HEK293 (cell line): ENCODE data around the gene FNTB.

ENCODE experiments used
- CTCF ChIA-PET: fragments of 350-600 bp; formaldehyde crosslinking; extraction: SDS; loops from one replicate; lab custom pipeline; 2021; ENCODE audit warnings: antibody characterized with exemption; lab: Yijun Ruan, JAX
- POLR2A ChIA-PET: fragments of 300-600 bp; formaldehyde crosslinking; extraction: SDS; loops from one replicate; lab custom pipeline; 2020; ENCODE audit warnings: antibody characterized with exemption, inconsistent platforms; lab: Yijun Ruan, JAX
- H3K27ac ChIP-seq: fragments of 200-500 bp; sonication (Bioruptor generic); 2 replicates; pipeline ENCODE4 v1.5.1; 2014; ENCODE audit warnings: low read depth, low read length, control low read depth, inconsistent platforms; ENCODE audit errors: extremely low read depth
- H3K36me3 ChIP-seq, 2 experiments: fragments of 200-500 bp in 1 of 2; sonication (Bioruptor generic) in 1 of 2; 1 replicate in 1 of 2; 2 replicates in 1 of 2; pipeline ENCODE4 v1.5.1; 2014 to 2017; ENCODE audit warnings: inconsistent platforms in 2 of 2, low read length in 2 of 2; ENCODE audit not compliant: control insufficient read depth in 2 of 2, insufficient read depth in 1 of 2
- H3K4me1 ChIP-seq: fragments of 200-500 bp; sonication (Bioruptor generic); 2 replicates; pipeline ENCODE4 v1.5.1; 2014; ENCODE audit warnings: mild to moderate bottlenecking, low read length, inconsistent platforms; ENCODE audit not compliant: control insufficient read depth, insufficient read depth
- H3K4me3 ChIP-seq: 2 replicates; pipeline ENCODE4 v1.5.1; 2011; ENCODE audit warnings: low read depth, mild to moderate bottlenecking, control low read depth, low read length, moderate library complexity
- H3K9me3 ChIP-seq: fragments of 200-500 bp; sonication (Bioruptor generic); 2 replicates; pipeline ENCODE4 v1.5.1; 2014; ENCODE audit warnings: low read depth, low read length, inconsistent platforms; ENCODE audit not compliant: control insufficient read depth, insufficient read depth
- BCL11A ChIP-seq: fragments of 450-650 bp; formaldehyde crosslinking; IDR thresholded peaks from 2 replicates; pipeline ENCODE4 v1.5.1; 2016; ENCODE audit warnings: low read depth, missing biosample characterization, missing genetic modification characterization
- GFI1B ChIP-seq: fragments of 450-650 bp; formaldehyde crosslinking; IDR thresholded peaks from 2 replicates; pipeline ENCODE4 v1.5.1; 2016; ENCODE audit warnings: missing biosample characterization, missing genetic modification characterization
- GLI4 ChIP-seq: fragments of 450-650 bp; formaldehyde crosslinking; IDR thresholded peaks from 2 replicates; pipeline ENCODE4 v1.5.1; 2016; ENCODE audit warnings: missing biosample characterization, missing genetic modification characterization
- SP3 ChIP-seq: fragments of 450-650 bp; formaldehyde crosslinking; IDR thresholded peaks from 2 replicates; pipeline ENCODE4 v1.5.1; 2016; ENCODE audit warnings: missing biosample characterization, missing genetic modification characterization
- ZNF132 ChIP-seq: fragments of 450-650 bp; formaldehyde crosslinking; IDR thresholded peaks from 2 replicates; pipeline ENCODE4 v1.5.1; 2017; ENCODE audit warnings: missing biosample characterization, missing genetic modification characterization, borderline replicate concordance
- ZNF16 ChIP-seq: fragments of 450-650 bp; formaldehyde crosslinking; IDR thresholded peaks from 2 replicates; pipeline ENCODE4 v1.5.1; 2016; ENCODE audit warnings: low read depth, missing biosample characterization, missing genetic modification characterization
- ZNF302 ChIP-seq: fragments of 450-650 bp; formaldehyde crosslinking; IDR thresholded peaks from 2 replicates; pipeline ENCODE4 v1.5.1; 2016; ENCODE audit warnings: missing biosample characterization, missing genetic modification characterization, low read depth
- ZNF311 ChIP-seq: fragments of 450-650 bp; formaldehyde crosslinking; IDR thresholded peaks from 2 replicates; pipeline ENCODE4 v1.5.1; 2017; ENCODE audit warnings: missing biosample characterization, missing genetic modification characterization, borderline replicate concordance
- ZNF354C ChIP-seq: fragments of 450-650 bp; formaldehyde crosslinking; IDR thresholded peaks from 2 replicates; pipeline ENCODE4 v1.5.1; 2016; ENCODE audit warnings: missing biosample characterization, missing genetic modification characterization, low read depth, borderline replicate concordance
- ZNF449 ChIP-seq: fragments of 450-650 bp; formaldehyde crosslinking; IDR thresholded peaks from 2 replicates; pipeline ENCODE4 v1.5.1; 2017; ENCODE audit warnings: missing biosample characterization, mild to moderate bottlenecking, missing genetic modification characterization, moderate library complexity
- ZNF473 ChIP-seq: fragments of 450-650 bp; formaldehyde crosslinking; IDR thresholded peaks from 2 replicates; pipeline ENCODE4 v1.5.1; 2017; ENCODE audit warnings: missing biosample characterization, missing genetic modification characterization
- ZNF521 ChIP-seq: fragments of 450-650 bp; formaldehyde crosslinking; IDR thresholded peaks from 2 replicates; pipeline ENCODE4 v1.5.1; 2017; ENCODE audit warnings: missing biosample characterization, mild to moderate bottlenecking, missing genetic modification characterization
- ZNF544 ChIP-seq: fragments of 450-650 bp; formaldehyde crosslinking; IDR thresholded peaks from 2 replicates; pipeline ENCODE4 v1.5.0; 2017; ENCODE audit warnings: missing biosample characterization, missing genetic modification characterization
- ZNF558 ChIP-seq: fragments of 450-650 bp; formaldehyde crosslinking; IDR thresholded peaks from 2 replicates; pipeline ENCODE4 v1.5.1; 2016; ENCODE audit warnings: missing biosample characterization, missing genetic modification characterization
- ZNF596 ChIP-seq: fragments of 450-650 bp; IDR thresholded peaks from 2 replicates; pipeline ENCODE4 v1.5.0; 2018; ENCODE audit warnings: missing biosample characterization, mild to moderate bottlenecking, missing genetic modification characterization, moderate library complexity
- ZNF626 ChIP-seq: fragments of 450-650 bp; sonication (Bioruptor Pico); formaldehyde crosslinking; IDR thresholded peaks from 2 replicates; pipeline ENCODE4 v1.5.1; 2018; ENCODE audit warnings: missing biosample characterization, missing genetic modification characterization, inconsistent platforms
- ZNF664 ChIP-seq: fragments of 450-650 bp; formaldehyde crosslinking; IDR thresholded peaks from 2 replicates; pipeline ENCODE4 v1.5.1; 2016; ENCODE audit warnings: missing biosample characterization, missing genetic modification characterization
- ZNF777 ChIP-seq: fragments of 450-650 bp; formaldehyde crosslinking; IDR thresholded peaks from 2 replicates; pipeline ENCODE4 v1.5.1; 2017; ENCODE audit warnings: missing biosample characterization, missing genetic modification characterization, borderline replicate concordance
- ZNF843 ChIP-seq: fragments of 450-650 bp; formaldehyde crosslinking; IDR thresholded peaks from 2 replicates; pipeline ENCODE4 v1.5.1; 2016; ENCODE audit warnings: missing biosample characterization, missing genetic modification characterization
- ZSCAN16 ChIP-seq: fragments of 450-650 bp; formaldehyde crosslinking; IDR thresholded peaks from 2 replicates; pipeline ENCODE4 v1.5.1; 2016; ENCODE audit warnings: missing biosample characterization, missing genetic modification characterization
- TF ChIP-seq, protein P1 (sequence below): fragments of 450-650 bp; formaldehyde crosslinking; IDR thresholded peaks from 2 replicates; pipeline ENCODE4 v1.5.1; 2016; ENCODE audit warnings: missing biosample characterization, missing genetic modification characterization
- TF ChIP-seq, protein P2 (sequence below): fragments of 450-650 bp; formaldehyde crosslinking; IDR thresholded peaks from 2 replicates; pipeline ENCODE4 v1.5.1; 2016; ENCODE audit warnings: missing biosample characterization, missing genetic modification characterization
- TF ChIP-seq, protein P3 (sequence below): fragments of 450-650 bp; formaldehyde crosslinking; IDR thresholded peaks from 2 replicates; pipeline ENCODE4 v1.5.1; 2017; ENCODE audit warnings: missing biosample characterization, missing genetic modification characterization
- TF ChIP-seq, protein P4 (sequence below): fragments of 450-650 bp; formaldehyde crosslinking; IDR thresholded peaks from 2 replicates; pipeline ENCODE4 v1.5.1; 2016; ENCODE audit warnings: missing biosample characterization, missing genetic modification characterization

Gene FNTB

GRCh38 chr14:64951724-64952123, 35.0 kb upstream of the FNTB start (continued):
- TF ChIP-seq ZNF777 (no peak), ZNF132 (tag by site-specific recombination) (no peak), GFI1B (tag by site-specific recombination) (no peak)

GRCh38 chr14:64952598-64953309, 33.9 kb upstream of the FNTB start:
- H3K9me3 ChIP-seq = no peaks in the 10 kb centered on the region
- H3K4me1 ChIP-seq = no peaks in the 10 kb centered on the region
- peaks cover 0 to 41% of the 10 kb centered on the region in 2 experiments; a peak in 2 of 3 replicates for H3K36me3 ChIP-seq
- ChIA-PET CTCF (interaction anchor here (0.5 to 1.2 kb wide), 2 partner anchors 32 to 75 kb away, joined by 3 to 4 read pairs; no protein-coding TSS in a partner anchor), POLR2A (no interaction called here)
- no peak overlapping the region for H3K4me3 ChIP-seq
- no peak for TF ChIP-seq ZNF449 (tag by site-specific recombination)
- TF ChIP-seq ZNF664 (tag by site-specific recombination) = no peak
- no peak for TF ChIP-seq ZNF521 (tag by site-specific recombination)
- no peak overlapping the region for H3K27ac ChIP-seq

DNA sequence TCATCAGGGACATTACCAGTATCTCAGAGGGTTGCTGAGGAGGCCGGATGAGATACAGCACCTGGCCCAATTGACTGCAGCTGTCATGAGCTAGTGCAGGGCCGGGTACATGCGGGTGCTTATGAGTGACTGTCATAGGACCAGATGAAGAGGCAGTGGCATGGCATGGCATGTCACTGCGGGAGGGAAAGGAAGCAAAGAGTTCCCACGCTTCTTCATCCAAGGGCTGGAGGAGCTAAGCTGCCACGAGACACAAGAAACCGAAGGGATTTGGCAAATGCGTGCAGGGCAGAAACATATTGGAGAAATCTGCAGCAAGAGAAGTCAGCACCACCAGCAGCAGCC, 33.4 kb upstream of the FNTB start:
- Histone ChIP-seq H3K36me3 (peaks cover 0 to 36% of the 10 kb centered on the region in 2 experiments; a peak in 2 of 3 replicates), H3K4me1 (no peaks in the 10 kb centered on the region), H3K4me3 (no peak overlapping the region), H3K27ac (no peak overlapping the region)
- CTCF ChIA-PET = interaction anchor here (0.5 to 1.2 kb wide), 3 partner anchors 10 to 75 kb away, joined by 3 to 4 read pairs (median 3); no protein-coding TSS in a partner anchor
- TF ChIP-seq ZNF354C (tag by site-specific recombination) = no peak
- TF ChIP-seq ZNF473 (tag by site-specific recombination) = no peak
- TF ChIP-seq ZNF302 (tag by site-specific recombination) = no peak
- TF ChIP-seq, protein P1, sequence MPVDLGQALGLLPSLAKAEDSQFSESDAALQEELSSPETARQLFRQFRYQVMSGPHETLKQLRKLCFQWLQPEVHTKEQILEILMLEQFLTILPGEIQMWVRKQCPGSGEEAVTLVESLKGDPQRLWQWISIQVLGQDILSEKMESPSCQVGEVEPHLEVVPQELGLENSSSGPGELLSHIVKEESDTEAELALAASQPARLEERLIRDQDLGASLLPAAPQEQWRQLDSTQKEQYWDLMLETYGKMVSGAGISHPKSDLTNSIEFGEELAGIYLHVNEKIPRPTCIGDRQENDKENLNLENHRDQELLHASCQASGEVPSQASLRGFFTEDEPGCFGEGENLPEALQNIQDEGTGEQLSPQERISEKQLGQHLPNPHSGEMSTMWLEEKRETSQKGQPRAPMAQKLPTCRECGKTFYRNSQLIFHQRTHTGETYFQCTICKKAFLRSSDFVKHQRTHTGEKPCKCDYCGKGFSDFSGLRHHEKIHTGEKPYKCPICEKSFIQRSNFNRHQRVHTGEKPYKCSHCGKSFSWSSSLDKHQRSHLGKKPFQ (tag by site-specific recombination) = no peak
- TF ChIP-seq, protein P2, sequence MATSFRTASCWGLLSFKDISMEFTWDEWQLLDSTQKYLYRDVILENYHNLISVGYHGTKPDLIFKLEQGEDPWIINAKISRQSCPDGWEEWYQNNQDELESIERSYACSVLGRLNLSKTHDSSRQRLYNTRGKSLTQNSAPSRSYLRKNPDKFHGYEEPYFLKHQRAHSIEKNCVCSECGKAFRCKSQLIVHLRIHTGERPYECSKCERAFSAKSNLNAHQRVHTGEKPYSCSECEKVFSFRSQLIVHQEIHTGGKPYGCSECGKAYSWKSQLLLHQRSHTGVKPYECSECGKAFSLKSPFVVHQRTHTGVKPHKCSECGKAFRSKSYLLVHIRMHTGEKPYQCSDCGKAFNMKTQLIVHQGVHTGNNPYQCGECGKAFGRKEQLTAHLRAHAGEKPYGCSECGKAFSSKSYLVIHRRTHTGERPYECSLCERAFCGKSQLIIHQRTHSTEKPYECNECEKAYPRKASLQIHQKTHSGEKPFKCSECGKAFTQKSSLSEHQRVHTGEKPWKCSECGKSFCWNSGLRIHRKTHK = no peak
- TF ChIP-seq, protein P3, sequence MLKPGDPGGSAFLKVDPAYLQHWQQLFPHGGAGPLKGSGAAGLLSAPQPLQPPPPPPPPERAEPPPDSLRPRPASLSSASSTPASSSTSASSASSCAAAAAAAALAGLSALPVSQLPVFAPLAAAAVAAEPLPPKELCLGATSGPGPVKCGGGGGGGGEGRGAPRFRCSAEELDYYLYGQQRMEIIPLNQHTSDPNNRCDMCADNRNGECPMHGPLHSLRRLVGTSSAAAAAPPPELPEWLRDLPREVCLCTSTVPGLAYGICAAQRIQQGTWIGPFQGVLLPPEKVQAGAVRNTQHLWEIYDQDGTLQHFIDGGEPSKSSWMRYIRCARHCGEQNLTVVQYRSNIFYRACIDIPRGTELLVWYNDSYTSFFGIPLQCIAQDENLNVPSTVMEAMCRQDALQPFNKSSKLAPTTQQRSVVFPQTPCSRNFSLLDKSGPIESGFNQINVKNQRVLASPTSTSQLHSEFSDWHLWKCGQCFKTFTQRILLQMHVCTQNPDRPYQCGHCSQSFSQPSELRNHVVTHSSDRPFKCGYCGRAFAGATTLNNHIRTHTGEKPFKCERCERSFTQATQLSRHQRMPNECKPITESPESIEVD (tag by site-specific recombination) = no peak
- no peak for TF ChIP-seq ZNF544 (tag by site-specific recombination)
- TF ChIP-seq ZNF626 (tag by site-specific recombination) = no peak
- TF ChIP-seq ZNF843 (tag by site-specific recombination) = no peak
- TF ChIP-seq ZNF558 (tag by site-specific recombination) = no peak
- TF ChIP-seq ZNF596 (tag by site-specific recombination) = no peak
- TF ChIP-seq, protein P4, sequence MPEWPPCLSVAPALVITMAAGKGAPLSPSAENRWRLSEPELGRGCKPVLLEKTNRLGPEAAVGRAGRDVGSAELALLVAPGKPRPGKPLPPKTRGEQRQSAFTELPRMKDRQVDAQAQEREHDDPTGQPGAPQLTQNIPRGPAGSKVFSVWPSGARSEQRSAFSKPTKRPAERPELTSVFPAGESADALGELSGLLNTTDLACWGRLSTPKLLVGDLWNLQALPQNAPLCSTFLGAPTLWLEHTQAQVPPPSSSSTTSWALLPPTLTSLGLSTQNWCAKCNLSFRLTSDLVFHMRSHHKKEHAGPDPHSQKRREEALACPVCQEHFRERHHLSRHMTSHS = no peak
- no peak for TF ChIP-seq SP3 (tag by site-specific recombination)
- TF ChIP-seq ZSCAN16 (tag by site-specific recombination) = no peak
- TF ChIP-seq ZNF311 (tag by site-specific recombination) = no peak
- no peak for TF ChIP-seq ZNF16 (tag by site-specific recombination)
- TF ChIP-seq GLI4 = no peak
- TF ChIP-seq BCL11A = no peak
- no peak for TF ChIP-seq ZNF449 (tag by site-specific recombination)
- TF ChIP-seq, all 188 proteins: peak for 0
- no peaks in the 10 kb centered on the region for H3K9me3 ChIP-seq
- POLR2A ChIA-PET = no interaction called here
